HepG2 (cell line): ENCODE measurements around the gene SLC39A3. TPM values are rescaled to one million over a fixed set of nuclear protein-coding genes. Genes with fewer than 3 reads are reported as not detected.
A peak's percentile ranks its signal among the peaks of the same experiment; 100 is the strongest.

Experiments
- FOXP4 ChIP-seq: sonication (generic); formaldehyde crosslinking; IDR thresholded peaks from 2 replicates; pipeline ENCODE4 v1.4.0; 2020; ENCODE audit warnings: missing genetic modification reagents
- HHEX ChIP-seq: IDR thresholded peaks from 2 replicates; pipeline ENCODE4 v1.6.1; 2016; ENCODE audit warnings: control low read depth
- HNRNPLL ChIP-seq: fragments of 200-400 bp; formaldehyde crosslinking; IDR thresholded peaks from 2 replicates; pipeline ENCODE4 v1.6.1; 2017; ENCODE audit warnings: mild to moderate bottlenecking, low read depth, low read length; ENCODE audit not compliant: poor library complexity, severe bottlenecking
- MXD4 ChIP-seq: IDR thresholded peaks from 2 replicates; pipeline ENCODE4 v1.6.1; 2016; ENCODE audit warnings: mild to moderate bottlenecking, missing biosample characterization, missing genetic modification reagents
- SOX5 ChIP-seq: IDR thresholded peaks from 2 replicates; pipeline ENCODE4 v1.6.1; 2016; ENCODE audit warnings: borderline replicate concordance
- TEAD3 ChIP-seq: optimal IDR thresholded peaks from 2 replicates; pipeline ENCODE3; 2016; ENCODE audit warnings: borderline replicate concordance
- THAP9 ChIP-seq: sonication (generic); formaldehyde crosslinking; IDR thresholded peaks from 2 replicates; pipeline ENCODE4; 2020; ENCODE audit warnings: missing genetic modification reagents, mild to moderate bottlenecking, borderline replicate concordance
- U2AF2 ChIP-seq: fragments of 200-400 bp; formaldehyde crosslinking; IDR thresholded peaks from 2 replicates; pipeline ENCODE4 v1.6.1; 2017; ENCODE audit warnings: low read depth, mild to moderate bottlenecking, low read length
- ZNF263 ChIP-seq: sonication (generic); formaldehyde crosslinking; IDR thresholded peaks from 2 replicates; pipeline ENCODE4 v1.4.0; 2020; ENCODE audit warnings: missing genetic modification reagents
- ZNF747 ChIP-seq: sonication (generic); formaldehyde crosslinking; IDR thresholded peaks from 2 replicates; pipeline ENCODE4 v1.8.1; 2023; ENCODE audit warnings: missing genetic modification reagents, mild to moderate bottlenecking, borderline replicate concordance
- polyA plus RNA-seq, 8 experiments: library from polyadenylated mRNA; depleted of rRNA in 3 of 8; stranded (reverse) in 7 of 8; unstranded in 1 of 8; fragments of >200 nt; fragmentation: Illumina TruSeq in 4 of 8; extraction: Trizol in 4 of 8; gene quantifications; 2 replicates each; pipeline versions ENCODE4 v1.2.1 to v1.2.3, GENCODE V29; 2011 to 2016; ENCODE audit warnings: low read depth in 4 of 8, missing spikeins in 1 of 8, mixed read lengths in 1 of 8; ENCODE audit not compliant: insufficient read depth in 1 of 8
- total RNA-seq, 5 experiments: library from RNA; depleted of rRNA; stranded (reverse); fragments of >200 nt; fragmentation: Illumina TruSeq; extraction: Trizol; gene quantifications; 2 replicates each; pipeline ENCODE4 v1.2.3, GENCODE V29; 2016; ENCODE audit warnings: low read depth in 1 of 5
- TF ChIP-seq, protein P1 (sequence below): sonication (generic); formaldehyde crosslinking; IDR thresholded peaks from 2 replicates; pipeline ENCODE4 v1.5.0; 2020; ENCODE audit warnings: missing genetic modification reagents
- TF ChIP-seq, protein P2 (sequence below): sonication (generic); formaldehyde crosslinking; IDR thresholded peaks from 2 replicates; pipeline ENCODE4 v1.4.0; 2020; ENCODE audit warnings: mild to moderate bottlenecking, missing genetic modification reagents
- TF ChIP-seq, protein P3 (sequence below): IDR thresholded peaks from 2 replicates; pipeline ENCODE4 v1.6.1; 2012; ENCODE audit warnings: inconsistent platforms

The SLC39A3 gene
- total and polyA plus RNA-seq, 2 of the 13 experiments (the other 11 are each of a cell fraction or from before 2014, with no cell fraction given) = 33.6 to 41.6 TPM

GRCh38 chr19:2775556-2776430 is 36.0 kb upstream of the SLC39A3 start (continued):
- TF ChIP-seq FOXP4 (CRISPR knock-in tag) (no peak), U2AF2 (no peak), ZNF263 (CRISPR knock-in tag) (no peak), TEAD3 (CRISPR knock-in tag) (no peak), ZNF747 (CRISPR knock-in tag) (no peak), HHEX (CRISPR knock-in tag) (no peak), SOX5 (peak; percentile 66), HNRNPLL (no peak), MXD4 (peak; percentile 53; the same call in 1 of the 2 replicates), THAP9 (CRISPR knock-in tag) (no peak)
- TF ChIP-seq, protein P1, sequence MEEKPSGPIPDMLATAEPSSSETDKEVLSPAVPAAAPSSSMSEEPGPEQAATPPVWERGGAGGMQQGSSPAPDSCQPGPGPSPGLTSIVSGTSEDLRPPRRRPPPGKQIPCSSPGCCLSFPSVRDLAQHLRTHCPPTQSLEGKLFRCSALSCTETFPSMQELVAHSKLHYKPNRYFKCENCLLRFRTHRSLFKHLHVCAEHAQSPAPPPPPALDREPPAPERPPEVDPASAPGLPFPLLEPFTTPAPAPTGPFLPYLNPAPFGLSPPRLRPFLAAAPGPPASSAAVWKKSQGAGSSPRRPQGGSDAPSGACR (CRISPR knock-in tag) = no peak; the same call in 1 of the 2 replicates
- TF ChIP-seq, protein P2, sequence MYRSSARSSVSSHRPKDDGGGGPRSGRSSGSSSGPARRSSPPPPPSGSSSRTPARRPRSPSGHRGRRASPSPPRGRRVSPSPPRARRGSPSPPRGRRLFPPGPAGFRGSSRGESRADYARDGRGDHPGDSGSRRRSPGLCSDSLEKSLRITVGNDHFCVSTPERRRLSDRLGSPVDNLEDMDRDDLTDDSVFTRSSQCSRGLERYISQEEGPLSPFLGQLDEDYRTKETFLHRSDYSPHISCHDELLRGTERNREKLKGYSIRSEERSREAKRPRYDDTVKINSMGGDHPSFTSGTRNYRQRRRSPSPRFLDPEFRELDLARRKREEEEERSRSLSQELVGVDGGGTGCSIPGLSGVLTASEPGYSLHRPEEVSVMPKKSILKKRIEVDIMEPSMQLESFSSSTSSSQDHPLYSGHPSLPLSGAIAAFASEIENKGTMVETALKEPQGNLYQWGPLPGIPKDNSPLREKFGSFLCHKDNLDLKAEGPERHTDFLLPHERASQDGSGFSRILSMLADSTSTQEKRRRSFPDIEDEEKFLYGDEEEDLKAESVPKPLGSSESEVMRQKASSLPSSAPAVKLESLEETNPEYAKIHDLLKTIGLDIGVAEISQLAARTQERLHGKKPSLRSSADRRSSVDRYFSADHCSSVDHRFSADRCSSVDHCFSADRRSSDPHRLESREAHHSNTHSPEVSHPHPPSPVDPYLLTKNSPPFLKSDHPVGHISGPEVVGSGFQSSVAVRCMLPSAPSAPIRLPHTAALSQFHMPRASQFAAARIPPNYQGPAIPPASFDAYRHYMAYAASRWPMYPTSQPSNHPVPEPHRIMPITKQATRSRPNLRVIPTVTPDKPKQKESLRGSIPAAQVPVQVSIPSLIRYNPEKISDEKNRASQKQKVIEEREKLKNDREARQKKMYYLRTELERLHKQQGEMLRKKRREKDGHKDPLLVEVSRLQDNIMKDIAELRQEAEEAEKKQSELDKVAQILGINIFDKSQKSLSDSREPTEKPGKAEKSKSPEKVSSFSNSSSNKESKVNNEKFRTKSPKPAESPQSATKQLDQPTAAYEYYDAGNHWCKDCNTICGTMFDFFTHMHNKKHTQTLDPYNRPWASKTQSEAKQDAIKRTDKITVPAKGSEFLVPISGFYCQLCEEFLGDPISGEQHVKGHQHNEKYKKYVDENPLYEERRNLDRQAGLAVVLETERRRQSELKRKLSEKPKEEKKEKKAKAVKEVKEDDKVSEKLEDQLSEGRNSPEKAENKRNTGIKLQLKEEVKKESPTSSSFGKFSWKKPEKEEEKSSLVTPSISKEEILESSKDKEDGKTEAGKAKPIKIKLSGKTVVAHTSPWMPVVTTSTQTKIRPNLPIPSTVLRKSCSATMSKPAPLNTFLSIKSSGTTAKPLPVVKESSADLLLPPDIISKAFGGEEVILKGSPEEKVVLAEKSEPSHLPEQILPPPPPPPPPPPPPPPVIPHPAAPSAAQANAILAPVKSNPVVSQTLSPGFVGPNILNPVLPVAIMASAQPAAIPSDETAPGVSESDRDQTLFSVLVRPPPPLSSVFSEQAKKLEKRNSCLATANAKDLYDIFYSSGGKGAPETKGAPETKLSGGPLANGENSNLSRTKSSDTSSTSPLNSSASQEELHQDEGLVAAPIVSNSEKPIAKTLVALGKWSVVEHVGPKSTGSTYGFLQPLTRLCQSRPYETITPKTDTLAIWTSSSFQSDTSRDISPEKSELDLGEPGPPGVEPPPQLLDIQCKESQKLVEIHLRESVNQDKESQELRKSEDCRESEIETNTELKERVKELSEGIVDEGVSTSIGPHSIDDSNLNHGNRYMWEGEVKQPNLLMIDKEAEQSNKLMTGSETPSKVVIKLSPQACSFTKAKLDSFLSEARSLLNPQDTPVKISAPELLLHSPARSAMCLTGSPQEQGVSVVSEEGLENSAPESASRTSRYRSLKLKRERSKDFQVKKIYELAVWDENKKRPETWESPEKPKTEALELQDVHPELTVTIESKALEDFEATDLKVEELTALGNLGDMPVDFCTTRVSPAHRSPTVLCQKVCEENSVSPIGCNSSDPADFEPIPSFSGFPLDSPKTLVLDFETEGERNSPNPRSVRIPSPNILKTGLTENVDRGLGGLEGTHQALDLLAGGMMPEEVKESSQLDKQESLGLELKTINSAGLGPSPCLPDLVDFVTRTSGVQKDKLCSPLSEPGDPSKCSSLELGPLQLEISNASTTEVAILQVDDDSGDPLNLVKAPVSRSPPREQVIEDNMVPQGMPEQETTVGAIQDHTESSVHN = no peak
- TF ChIP-seq, protein P3, sequence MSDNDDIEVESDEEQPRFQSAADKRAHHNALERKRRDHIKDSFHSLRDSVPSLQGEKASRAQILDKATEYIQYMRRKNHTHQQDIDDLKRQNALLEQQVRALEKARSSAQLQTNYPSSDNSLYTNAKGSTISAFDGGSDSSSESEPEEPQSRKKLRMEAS = no peak; the same call in 1 of the 2 replicates
